Endothelial cell of umbilical vein (primary cell): ENCODE data around the gene UTS2B.

Source experiments
- CTCF ChIP-seq, 2 donors: IDR thresholded peaks; 1 replicate in 1 of 2; 2 replicates in 1 of 2; pipeline ENCODE4 v1.5.1; 2011; ENCODE audit warnings: low read length in 2 of 2, mild to moderate bottlenecking in 2 of 2, moderate library complexity in 2 of 2, control low read depth in 1 of 2, inconsistent platforms in 1 of 2, low read depth in 1 of 2; ENCODE audit not compliant: insufficient read depth in 1 of 2; ENCODE audit errors: extremely low read depth in 1 of 2
- MAX ChIP-seq: IDR thresholded peaks from 2 replicates; pipeline ENCODE4 v1.6.1; 2011; ENCODE audit not compliant: insufficient read depth, insufficient read length

DNA sequence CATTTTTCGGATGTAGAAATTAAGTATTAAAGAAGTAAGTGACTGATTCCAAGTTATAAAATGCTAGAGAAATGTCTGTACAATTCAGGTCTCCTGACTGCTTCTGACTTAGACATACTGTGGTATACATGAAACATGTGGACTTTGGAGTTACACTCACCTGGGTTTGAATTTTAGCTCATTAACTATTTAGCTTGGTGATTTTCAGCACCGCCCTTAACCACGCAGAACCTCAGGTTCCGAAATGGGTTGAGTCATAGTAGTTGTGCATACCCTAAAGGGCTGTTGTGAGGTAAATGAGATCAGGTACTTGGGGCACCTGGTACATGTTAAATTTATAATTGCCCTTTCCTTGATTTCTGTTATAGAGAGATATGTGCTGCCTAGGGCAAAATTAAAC lies 32.9 kb upstream of the UTS2B start:
- TF ChIP-seq CTCF (IDR thresholded peaks at IDR 0.05; ENCODE audit: extremely low read depth in 1 of 2, insufficient read depth in 1 of 2, low read depth in 1 of 2, low read length in 2 of 2) (no peak), MAX (no peak)
